ENCODE data around the gene HOXA7.

The HOXA7 gene

DNA sequence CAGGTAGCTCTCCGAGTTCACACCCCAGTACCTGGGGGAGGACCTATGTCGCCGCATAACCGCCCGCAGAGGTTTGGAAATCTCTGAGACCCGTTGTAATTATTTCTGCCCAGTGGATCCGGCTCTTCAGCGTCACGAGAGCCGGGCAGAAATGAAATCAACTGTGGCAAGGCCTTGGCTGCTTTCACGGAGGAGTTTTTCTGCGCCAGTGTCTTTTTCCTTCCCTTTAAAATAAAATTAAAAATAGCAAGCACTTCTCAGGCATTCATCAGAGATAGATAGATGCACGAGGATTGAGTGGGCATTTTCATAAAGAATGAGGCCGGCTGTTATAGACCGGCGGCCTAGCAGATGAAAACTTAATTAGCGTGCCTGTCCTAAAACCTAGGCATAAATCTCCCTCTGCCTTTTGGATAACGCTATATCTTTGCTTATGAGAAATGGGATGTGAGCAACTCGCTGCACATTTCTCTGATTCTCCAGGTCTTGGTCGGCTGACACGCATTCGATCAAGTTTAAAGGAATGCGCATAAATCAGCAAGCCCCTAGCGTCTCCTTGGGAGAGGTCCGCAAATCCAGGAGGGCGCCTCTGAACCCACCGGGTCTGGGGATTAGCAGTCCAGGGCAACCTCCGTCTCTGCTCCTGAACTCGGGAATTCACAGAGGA is 37.0 kb upstream of the HOXA7 start:
- no peak for DNase-seq

DNA sequence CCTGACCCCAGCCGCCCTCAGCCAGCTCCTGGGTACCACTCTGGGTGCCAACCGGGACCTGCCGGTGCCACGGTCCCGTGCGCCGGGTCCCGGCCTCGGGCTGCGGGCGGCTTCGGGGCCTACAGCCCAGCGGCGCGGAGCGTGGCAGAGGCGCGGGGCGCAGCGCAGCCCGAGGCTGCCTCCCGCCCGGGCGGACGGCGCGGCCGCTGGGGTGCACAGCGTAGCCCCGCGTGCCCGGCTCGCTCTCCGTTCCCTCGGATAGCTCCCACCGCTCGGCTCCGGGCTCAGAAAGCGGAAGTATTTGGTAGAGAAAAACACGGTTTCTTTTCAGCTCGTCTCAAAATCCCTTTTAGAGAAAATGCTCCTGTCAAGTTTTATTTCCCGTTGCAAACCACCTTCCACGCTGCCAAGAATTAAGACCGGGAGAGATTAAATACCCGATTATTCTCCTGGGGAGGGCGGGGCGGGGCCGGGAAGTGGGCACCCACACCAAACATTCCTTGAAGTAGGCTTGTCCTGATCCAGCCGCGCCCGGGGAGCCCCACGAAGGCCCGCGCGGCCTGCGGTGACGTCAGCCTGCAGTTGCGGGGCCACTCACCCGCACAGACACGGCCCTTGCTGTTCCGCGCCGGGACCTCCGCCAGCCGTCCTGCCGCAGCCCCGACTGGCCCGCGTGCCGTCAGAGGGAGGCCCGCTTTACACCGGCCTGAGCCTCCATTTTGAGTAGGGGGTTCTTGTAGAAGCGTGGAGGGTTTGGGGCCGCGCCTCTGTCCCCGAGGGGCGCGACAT is 36.3 kb upstream of the HOXA7 start:
- DNase-seq: no peak

DNA sequence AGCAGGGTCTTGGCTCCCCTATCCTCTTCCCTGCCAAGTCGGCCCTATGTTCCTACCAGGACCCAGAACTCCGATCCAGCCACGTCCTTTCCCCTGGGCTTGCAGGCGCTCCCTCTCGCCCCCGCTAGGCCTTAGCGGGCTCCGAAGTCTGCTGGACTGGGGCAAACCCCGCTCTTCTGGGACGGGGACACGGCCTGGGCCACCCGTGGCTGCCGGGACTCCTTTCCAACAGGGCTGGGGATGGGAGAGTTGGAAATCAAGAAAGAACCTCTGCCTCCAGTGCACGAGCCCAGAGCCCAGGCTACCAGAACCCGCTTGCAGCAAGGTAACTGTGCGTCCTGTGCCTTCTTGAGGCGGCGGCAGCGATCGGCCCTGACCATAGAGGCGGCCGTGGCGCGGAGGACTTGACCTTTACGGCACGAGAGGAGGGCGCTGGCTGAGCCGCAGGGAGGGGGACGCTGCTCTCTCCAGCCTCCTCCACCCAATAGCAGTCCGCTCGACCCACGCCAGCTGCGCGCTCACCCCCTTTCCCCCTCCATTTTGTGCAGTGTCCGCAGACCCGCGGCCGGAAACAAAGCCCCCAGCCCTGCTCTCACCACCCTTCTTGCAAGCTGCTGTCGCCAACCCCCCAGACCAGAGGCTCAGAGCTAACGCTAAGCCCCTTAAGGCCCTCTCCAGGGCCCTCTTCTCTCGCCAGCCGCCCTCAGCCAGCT is 35.5 kb upstream of the HOXA7 start:
- no peak for DNase-seq

DNA sequence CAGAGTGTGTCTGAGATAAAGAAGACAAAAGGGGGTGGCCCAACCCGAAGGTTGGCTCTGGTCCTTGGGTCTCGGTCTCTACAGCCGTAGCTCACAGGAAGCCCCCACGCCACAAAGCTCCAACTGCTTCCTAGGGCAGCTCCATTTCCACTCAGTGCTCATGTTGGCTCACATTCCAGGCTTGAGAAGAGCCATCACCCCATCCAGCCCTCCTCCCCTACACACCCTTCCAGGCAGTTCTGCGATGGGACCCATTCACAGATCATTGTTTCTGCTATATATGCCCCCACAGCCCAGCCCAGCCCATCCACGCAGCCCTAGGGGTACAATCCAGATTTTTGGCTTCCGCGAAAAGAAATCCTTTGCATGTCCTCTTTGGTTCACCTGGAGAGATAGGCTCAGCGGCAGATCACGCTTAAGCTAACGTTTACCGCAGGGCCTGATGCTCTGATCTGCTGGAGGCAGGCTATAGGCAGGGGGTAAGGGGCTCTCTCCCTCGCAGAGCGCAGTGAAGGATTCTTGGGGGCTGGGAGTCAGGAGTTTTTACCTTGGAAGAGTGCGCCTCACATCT is 34.8 kb upstream of the HOXA7 start:
- no peak for DNase-seq

DNA sequence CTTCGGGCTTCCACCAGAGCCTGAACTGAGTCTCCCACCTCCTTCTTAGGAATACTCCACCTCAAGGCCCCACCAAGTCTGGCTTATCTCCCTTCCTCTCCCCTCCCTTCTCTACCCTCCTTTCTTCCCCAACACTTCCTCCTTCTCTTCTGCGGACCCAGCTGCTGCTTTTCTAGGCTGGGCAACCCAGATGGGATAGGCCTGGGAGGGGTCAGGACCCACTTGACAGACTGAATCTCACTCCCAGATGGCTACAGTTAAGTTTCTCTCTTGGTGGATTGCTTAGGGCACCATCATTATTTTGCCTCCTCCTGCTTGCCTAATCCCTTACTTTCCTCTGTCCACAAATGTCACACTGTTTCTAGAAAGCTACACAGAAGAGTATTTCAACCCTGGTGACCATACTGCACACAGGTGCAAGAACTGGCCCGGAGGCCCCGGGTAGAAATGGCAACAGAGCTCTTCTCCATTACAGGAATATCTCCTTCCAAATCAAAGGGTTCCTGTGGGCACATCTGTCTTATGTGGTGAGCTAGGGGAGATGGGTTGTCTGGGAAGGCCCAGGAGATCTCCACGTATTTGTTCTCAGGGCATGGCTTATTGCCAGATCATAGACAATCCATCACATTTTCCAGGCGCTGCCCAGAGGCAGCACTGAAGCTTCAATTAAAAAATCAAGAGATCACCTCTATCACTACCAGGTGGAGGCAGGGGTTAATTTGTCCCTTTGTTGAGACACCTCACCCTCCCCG is 33.7 kb upstream of the HOXA7 start:
- no peak for DNase-seq

DNA sequence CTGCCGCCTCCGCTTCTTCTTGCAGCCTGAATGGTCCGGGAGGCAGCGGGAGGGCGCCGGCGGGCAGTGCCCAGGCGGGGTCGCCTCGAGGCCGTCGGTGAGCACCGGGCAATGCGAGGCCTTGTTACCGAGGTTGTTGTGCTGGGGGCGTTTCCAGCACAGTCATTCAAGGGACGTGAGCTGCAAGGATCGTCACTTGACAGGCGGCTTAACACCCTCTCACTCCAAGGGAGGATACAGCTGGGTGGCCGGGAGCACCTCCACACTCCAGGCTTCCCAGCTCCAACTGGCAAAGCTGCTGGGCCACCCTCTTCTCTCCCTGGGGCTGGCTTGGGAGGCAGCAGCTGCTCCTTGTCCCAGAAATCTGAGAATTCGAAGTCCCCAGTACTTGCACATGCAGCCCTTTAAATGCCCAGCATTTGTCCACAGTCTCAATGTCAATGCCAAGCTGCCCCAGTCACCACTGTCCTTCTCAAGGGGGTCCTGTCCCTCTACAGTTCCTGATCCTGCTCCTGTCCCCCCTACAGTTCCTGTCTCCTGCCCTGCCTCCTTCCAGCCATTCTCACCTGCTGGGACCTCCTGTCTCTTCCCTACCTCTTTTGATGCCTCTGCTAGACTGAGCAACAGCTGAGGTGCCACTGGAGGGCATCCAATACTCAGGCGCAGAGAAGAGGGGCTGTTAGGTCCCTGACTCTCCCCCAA is 33.0 kb upstream of the HOXA7 start:
- DNase-seq: no peak

DNA sequence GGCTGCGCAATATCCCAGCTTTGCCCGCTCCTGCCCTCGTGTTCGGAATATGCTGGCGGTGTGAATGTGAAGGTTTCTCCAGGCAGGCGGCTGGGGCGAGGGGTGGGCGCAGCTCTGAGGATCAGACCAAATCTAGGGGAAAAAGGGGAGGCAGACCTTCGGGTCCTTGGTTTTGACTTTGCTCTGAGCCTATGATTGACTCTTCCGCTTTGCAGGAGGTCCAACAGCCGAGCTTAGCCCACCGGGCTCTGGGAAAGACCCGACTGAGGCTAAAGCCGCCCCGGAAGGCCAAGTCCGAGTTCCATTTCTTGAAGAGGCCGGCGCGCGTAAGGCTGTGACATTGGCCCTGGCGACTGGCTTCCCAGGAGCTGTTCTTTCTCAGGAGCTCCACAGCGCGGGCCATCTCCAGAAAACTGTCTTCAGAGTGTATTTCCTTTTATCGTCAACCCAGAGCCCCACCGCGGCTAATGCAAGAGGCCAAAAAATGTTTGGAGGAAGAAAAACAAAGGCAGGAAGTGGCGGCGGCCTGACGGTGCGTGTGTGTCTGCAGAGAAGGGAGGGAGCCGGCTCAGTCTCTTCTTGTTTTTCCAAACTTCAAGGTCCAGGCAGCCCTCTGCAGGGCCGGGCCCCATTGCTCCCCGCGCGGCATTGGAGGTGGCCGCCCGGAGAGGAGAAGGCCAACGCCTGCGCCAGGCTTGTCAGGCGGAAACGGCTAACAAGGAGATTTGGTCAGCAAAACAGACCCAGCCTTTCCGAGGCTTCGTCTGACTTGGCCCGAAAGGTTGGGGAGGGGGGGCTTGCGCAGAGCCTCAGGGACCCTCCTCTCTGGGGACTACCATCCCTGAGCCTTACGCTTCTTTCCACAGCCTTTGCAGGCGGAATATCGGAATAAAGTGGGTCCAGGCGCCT is 32.2 kb upstream of the HOXA7 start:
- DNase-seq: peak; percentile 41 to 57

DNA sequence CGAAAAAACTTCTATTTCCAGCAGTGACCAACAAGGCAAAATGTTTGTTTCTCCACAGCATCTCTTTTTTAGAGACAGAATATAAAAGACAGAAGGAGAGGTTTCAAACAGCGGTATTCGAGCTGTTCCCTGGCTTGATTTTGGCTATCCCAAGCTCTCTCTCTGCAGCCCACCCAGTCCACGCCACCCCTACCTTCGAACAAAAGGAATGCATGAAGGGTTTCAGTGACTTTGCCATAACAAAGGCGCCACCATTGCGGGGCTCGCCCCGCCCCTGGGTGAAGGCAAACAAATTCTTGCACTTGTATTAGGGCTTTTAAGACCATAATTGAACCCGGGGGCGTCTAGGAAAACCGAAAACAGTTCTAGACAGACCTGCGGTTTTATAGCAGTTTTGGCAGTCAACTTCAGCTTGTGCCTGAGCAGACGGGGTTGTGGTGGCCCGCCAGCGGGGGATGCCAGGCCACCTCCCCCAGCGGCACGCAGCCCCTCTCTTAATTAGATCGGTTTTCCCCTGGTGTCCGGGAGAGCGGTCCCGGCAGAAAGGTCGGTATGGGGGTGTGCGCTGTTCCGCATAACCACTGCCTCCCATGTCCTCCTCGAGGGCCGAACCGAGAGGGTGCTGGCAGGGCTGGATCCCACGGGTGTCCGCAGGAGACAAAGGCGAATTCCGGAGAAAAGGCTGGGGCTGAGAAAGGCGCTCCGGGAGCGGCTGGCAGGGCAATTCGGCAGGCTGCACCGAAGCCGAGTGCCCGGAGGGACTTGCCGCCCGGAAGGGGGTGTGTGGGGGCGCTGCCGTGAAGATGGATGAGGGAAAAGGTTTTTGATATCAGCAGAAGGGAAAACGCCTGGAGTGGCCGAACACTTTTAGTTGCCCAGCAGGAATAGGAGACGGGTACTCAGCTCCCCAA is 31.3 kb upstream of the HOXA7 start:
- no peak for DNase-seq

DNA sequence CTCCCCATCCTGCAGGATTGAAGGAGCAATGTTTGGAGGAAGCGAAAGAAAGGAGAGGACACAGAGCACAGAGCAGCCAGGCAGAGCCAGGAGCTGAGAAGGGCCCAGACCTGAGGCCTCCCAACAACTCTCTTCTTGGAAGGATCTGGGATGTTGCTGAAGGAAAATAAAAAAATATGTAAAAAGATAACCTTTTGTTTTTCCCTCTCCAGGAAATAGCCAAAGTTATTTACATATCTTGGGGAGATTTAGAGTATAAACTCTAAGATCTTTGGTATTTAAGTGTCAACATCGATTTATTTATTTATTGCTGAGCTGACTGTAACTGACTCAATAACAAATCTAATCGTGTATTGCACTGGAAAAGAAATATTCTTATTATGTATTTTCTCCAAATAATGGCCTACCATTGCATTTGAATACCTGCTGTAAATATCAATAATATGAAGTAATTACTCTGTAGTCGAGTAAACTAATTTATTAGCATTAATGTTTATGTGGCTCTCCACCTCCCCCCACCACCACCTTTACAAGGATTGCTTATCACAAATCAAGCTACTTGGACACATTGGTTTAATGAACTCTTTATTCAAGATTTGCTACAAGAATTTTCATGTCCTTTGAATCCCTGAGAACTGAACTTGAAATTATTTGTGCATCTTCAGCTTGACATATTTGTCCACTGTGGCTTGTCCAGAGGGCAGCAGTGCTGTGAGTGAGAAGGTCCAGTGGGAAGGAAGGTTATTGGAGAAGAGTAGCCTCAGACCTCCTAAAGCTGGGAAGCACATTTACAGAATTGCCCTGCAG is 30.4 kb upstream of the HOXA7 start:
- DNase-seq: no peak

DNA sequence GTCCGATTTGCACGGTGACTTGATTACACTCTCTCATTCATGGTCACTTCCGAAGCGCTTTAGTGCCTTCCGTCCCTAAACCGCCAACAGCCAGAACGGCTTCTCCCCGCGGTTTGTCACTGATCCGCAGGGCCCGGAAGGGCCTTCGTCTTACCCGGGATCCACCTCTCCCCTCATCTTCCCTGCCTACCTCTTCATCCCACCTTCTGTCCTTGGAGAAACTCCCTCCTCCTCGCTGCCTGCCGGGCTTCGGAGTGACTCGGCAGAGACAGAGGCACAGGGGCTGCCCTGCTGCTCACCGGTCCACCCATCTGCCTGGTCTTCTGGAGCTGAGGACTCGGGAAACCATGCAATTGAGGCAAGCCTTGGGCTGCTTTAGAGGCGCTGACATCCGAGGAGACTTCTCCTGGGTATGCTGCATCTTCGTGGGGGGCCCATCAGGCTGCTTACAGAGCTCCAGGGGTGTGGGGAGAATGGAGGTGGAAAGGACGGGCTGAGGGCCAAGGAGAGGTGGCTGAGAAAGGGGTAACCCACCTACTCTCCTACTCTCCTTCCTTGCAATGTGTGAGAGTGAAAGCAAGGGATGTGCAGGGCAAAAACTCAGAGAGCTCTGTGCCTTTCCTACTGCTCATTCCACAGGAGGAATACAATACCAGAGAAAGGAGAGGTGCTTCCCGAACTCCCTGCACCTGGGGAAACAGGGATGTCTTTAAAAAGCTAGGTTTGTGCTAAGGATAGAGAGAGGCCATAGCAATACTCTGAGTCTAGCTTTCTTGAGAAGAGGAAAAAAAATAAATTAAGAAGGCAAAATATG is 29.6 kb upstream of the HOXA7 start:
- DNase-seq: no peak

DNA sequence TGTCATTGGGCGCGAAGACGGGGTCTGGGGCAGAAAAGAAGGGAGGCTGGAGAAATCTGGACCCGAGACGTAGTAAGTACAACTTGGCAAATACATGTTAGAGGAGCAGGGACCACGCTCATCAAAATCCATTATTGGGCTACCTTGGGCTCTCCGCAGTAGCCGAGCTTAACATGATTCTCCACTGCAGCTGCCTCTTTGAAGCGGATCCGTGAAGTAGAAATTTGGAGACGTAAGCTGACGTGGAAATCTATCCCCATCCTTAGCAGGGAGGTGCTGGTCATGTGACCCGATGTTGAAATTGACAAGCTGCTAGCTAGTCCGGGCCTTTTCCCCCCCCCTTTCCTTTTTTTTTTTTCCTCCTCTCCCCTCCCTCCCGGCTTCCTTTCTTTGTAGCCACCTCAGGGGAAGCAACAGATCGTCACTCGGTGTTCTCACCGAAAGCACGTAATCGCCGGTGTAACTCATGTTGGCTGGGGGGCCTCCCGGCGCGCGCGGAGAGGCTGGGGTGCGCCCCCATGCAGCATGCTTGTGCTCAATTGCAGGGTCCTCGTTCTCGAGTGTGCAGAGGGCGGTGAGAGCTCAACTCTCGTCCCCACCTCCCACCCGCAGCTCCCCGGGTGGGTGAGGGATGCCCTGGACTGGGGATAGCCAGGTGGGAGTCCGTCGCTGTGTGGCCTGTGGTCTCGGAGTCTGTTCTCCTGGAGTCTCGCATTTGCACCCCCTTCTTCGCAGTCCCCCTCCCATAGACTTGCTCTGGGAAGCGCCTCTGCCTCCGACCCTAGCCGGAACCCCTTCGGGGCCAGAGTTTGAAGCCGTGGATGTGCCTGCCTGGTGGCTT is 28.8 kb upstream of the HOXA7 start, which contains the start of gene HOXA11:
Gene HOXA11, minus strand, starts transcription at position 220 of the 841 bp plus-strand sequence. Its CDS starts 88 bp downstream, at position 132.
- no peak for DNase-seq

DNA sequence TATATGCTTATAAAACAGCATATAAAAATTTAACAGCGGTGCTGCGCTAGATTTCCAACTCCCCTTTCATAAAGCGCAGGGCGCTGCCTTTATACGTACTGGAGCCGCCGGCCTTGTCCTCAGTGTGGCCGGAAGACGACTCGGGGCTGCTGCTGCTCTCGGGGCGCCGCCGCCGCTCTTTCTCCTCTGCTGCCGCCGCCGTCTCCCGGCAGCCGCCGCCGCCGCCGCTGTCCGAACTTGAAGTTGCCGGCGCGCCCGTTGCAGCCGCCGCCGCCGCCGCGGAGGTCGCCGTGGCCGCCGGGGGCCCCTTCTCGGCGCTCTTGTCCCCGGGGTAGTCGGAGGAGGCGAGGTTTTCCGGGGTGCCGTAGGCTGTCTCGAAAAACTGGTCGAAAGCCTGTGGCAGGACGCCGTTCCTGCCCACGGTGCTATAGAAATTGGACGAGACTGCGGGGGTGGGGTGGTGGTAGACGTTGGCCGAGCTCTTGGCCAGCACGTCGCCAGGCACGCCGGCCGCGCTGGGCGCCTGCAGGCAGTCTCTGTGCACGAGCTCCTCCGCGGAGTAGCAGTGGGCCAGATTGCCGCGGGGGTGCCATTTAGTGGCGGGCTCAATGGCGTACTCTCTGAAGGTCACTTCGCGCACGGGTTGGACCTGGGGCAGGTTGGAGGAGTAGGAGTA is 28.0 kb upstream of the HOXA7 start:
- DNase-seq: no peak

DNA sequence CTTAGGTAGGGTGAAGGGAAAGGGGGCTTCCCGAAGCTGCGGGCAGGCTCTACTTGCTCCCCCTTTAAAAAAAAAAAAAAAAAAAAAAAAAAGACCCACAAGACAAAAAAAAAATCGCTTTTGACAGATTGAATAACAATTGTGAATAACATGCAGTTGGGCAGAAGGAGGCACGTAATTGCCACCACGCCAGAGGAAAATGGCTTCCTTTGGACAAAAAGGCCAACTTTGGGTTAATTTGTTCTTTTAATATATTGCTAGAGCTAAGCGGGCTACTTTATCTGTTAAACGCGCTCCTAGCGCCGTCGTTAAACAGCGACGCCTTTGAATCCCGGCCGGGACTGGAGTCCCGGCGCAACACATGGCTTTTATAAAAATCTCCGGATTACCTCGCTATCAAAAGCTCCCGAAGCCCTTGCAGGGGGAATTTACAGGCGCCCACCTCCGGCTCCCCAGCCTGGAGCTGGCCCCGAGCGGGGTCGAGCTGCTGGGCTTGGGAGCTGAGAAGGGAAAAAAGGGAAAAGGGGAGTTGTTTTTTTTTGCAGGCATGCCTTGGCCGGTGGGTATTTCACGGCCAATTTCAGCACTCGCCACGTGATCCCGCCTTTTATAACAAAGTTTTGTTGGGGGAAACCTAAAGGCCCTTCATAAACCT is 27.3 kb upstream of the HOXA7 start:
- DNase-seq: no peak

DNA sequence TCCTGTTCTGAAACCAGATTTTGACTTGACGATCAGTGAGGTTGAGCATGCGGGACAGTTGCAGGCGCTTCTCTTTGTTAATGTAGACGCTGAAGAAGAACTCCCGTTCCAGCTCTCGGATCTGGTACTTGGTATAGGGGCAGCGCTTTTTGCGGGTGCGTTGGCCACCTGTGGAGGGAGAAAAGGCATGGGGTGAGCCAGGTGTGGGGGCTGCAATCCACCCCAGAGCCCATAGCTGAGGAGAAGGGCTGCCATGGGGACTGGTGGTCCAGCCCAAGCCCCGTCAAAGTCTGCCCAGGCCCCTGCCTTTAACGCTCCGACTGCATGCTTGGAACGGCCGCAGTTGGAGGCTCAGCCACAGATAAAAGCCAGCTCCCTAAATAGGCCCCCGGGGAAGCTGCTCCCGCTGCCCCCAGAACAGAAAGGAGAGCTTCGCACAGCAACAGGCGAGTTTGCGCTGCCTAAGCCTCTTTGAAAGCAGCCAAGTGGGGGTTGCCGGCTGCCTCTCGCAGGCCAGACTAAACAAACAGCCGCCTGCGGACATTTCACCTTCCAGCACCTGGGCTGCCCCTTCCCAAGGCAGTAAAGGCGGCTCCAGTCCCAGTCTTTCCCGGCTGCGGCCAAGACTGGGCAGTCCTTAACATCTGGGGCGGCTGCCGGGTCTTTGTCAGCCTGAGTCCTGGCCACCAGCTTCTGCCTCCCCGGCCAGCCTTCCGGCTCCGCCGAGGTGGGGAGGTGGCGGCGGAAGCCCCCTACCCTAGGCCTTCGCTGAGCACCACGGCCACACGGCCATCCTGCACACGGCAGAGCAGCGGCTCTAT is 26.6 kb upstream of the HOXA7 start:
- DNase-seq: no peak

DNA sequence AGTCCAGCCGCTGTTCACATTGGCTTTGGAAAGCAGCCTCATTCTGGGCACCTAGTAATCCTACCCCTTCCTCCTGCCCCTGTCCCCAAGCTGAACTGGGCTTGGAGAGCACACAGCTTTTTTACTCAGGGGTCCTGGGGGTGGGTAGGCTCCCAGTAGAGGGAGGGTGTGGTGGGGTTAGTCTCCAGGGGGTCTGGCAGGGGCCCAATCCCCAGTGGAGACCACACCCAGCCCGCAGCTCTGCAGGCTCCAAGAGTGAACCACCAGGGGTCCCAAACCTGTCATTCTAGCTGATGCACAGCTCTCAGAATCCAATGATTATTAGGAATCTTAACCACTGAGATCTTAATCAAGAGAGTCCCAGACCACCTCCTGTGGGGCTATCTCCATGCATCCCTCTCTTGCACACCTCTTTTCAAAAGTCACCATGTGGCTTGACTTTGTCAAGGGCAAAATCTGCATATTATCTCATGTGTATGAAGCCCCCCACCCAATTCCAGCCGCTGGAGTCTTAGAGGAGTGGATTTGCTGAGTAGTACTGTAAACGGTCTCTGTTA is 25.9 kb upstream of the HOXA7 start:
- DNase-seq: no peak
